Natural killer cell (primary cell): Measurements from ENCODE around the gene ITGA4. TPM values are rescaled to one million over a fixed set of nuclear protein-coding genes. Genes with fewer than 3 reads are reported as not detected.

Source experiments
- ATAC-seq, 3 donors: fragments of 150-1000 bp in 2 of 3; fragments of 200-7000 bp in 1 of 3; cut with Tn5 transposase; 1 replicate in 1 of 3; 2 replicates in 2 of 3; pipeline ENCODE4 v1.10.0; 2021; ENCODE audit warnings: mild to moderate bottlenecking in 2 of 3, moderate library complexity in 2 of 3
- DNase-seq, 2 donors: peaks; one replicate each; pipeline versions ENCODE4 v3.0.0 to v3.0.0-alpha.2; 2013 to 2021; ENCODE audit warnings: mixed read lengths in 1 of 2
- H3K27ac ChIP-seq: one replicate; pipeline ENCODE4 v1.5.1; 2013; ENCODE audit warnings: mild to moderate bottlenecking, low read length
- H3K27me3 ChIP-seq: one replicate; pipeline ENCODE4 v1.6.1; 2013; ENCODE audit warnings: low read length; ENCODE audit not compliant: control insufficient read depth, insufficient read depth
- H3K36me3 ChIP-seq: one replicate; pipeline ENCODE4 v1.6.1; 2013; ENCODE audit warnings: low read length; ENCODE audit not compliant: control insufficient read depth, insufficient read depth
- H3K4me1 ChIP-seq: one replicate; pipeline ENCODE4 v1.6.1; 2013; ENCODE audit warnings: low read length; ENCODE audit not compliant: control insufficient read depth, insufficient read depth
- H3K4me3 ChIP-seq: one replicate; pipeline ENCODE4 v1.5.1; 2013; ENCODE audit warnings: low read length
- H3K9me3 ChIP-seq: one replicate; pipeline ENCODE4 v1.6.1; 2013; ENCODE audit warnings: low read length; ENCODE audit not compliant: control insufficient read depth, insufficient read depth
- H3K27ac Mint-ChIP-seq, 2 donors: one replicate each; pipeline ENCODE4 v1.8.0; 2022; ENCODE audit warnings: mild to moderate bottlenecking in 2 of 2, mixed read lengths in 2 of 2, moderate library complexity in 1 of 2
- H3K27me3 Mint-ChIP-seq, 2 donors: one replicate each; pipeline ENCODE4 v1.8.0; 2022; ENCODE audit warnings: low read depth in 2 of 2, mixed read lengths in 2 of 2
- H3K36me3 Mint-ChIP-seq: one replicate; pipeline ENCODE4 v1.8.0; 2022; ENCODE audit warnings: mixed read lengths
- H3K4me1 Mint-ChIP-seq, 2 donors: one replicate each; pipeline ENCODE4 v1.8.0; 2022; ENCODE audit warnings: mixed read lengths in 2 of 2
- H3K4me3 Mint-ChIP-seq: one replicate; pipeline ENCODE4 v1.8.0; 2022; ENCODE audit warnings: mild to moderate bottlenecking, moderate library complexity, mixed read lengths
- H3K9me3 Mint-ChIP-seq, 2 donors: one replicate each; pipeline ENCODE4 v1.8.0; 2022; ENCODE audit warnings: mixed read lengths in 2 of 2
- WGBS: methylation state at CpG from one replicate; pipeline ENCODE4 v1.1.7; 2013; ENCODE audit warnings: missing lambda C conversion rate; ENCODE audit not compliant: insufficient coverage; 5-methylcytosine and 5-hydroxymethylcytosine counted together
- intact Hi-C: fragments of 100-400 bp; cut with micrococcal nuclease; formaldehyde crosslinking; loops from one replicate; pipeline ENCODE4 v1.14.2; 2022
- total RNA-seq, 4 donors: library from RNA; stranded (reverse); fragments of 120-200 nt in 1 of 4; gene quantifications; one replicate each; pipeline versions ENCODE4 v1.2.3 to v1.2.4, GENCODE V29; 2013 to 2022
- TF ChIP-seq, protein P1 (sequence below): fragments of 200-600 bp; IDR thresholded peaks from one replicate; pipeline ENCODE4 v1.8.0; 2022; ENCODE audit warnings: antibody characterized with exemption

ITGA4 gene
- total RNA-seq, 3 donors from 2014 or later (not counting 1 experiment from before 2014, with no cell fraction given): 178 to 235 (median 189) TPM

DNA sequence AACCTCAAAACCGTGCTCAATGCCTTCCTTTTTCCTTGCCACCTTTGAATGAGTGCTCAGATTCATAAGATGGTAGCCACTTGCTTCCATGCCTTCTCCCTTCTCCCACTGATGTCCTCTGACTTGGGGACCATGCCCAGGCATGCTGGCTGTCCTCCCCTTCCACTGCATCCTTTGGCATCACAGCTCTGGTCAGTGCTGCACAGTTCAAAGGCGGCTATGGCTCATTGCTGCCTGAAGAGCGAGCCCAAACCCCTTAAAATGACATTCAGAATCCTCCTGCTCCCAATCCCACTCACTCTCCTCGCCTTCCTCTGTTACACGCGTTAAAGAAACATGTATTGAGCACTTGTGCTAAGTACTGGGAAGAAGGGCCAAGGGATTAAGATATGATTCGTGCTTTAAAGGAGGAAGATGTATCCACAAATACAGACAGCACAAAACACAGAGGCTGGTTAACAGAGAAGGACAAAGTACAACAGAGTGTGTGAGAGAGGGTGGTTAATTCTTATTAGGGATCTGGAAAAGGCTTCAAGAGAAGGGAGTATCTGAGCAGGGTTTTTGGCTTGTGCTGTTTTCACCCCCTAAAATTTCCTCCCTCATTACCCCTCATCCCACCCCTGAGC is 118.0 kb downstream of the ITGA4 start:
- Mint-ChIP-seq H3K4me1 (no peaks in the 10 kb centered on the region), H3K27me3 (peaks cover 4 to 20% of the 10 kb centered on the region in 2 donors), H3K27ac (no peak overlapping the region), H3K9me3 (no peaks in the 10 kb centered on the region), H3K4me3 (no peak overlapping the region), H3K36me3 (no peaks in the 10 kb centered on the region)
- DNase-seq: no peak
- 87% methylated on average over 6 of the region's 7 CpGs for WGBS
- TF ChIP-seq, protein P1, sequence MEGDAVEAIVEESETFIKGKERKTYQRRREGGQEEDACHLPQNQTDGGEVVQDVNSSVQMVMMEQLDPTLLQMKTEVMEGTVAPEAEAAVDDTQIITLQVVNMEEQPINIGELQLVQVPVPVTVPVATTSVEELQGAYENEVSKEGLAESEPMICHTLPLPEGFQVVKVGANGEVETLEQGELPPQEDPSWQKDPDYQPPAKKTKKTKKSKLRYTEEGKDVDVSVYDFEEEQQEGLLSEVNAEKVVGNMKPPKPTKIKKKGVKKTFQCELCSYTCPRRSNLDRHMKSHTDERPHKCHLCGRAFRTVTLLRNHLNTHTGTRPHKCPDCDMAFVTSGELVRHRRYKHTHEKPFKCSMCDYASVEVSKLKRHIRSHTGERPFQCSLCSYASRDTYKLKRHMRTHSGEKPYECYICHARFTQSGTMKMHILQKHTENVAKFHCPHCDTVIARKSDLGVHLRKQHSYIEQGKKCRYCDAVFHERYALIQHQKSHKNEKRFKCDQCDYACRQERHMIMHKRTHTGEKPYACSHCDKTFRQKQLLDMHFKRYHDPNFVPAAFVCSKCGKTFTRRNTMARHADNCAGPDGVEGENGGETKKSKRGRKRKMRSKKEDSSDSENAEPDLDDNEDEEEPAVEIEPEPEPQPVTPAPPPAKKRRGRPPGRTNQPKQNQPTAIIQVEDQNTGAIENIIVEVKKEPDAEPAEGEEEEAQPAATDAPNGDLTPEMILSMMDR: no peak
- intact Hi-C loops: no loop called here
- no peaks in the 10 kb centered on the region for H3K36me3 ChIP-seq
- H3K9me3 ChIP-seq: no peaks in the 10 kb centered on the region
- no peak for ATAC-seq
- H3K4me1 ChIP-seq: no peaks in the 10 kb centered on the region
- H3K27me3 ChIP-seq: peaks cover 2% of the 10 kb centered on the region
- H3K27ac ChIP-seq: no peak overlapping the region
- H3K4me3 ChIP-seq: no peak overlapping the region

DNA sequence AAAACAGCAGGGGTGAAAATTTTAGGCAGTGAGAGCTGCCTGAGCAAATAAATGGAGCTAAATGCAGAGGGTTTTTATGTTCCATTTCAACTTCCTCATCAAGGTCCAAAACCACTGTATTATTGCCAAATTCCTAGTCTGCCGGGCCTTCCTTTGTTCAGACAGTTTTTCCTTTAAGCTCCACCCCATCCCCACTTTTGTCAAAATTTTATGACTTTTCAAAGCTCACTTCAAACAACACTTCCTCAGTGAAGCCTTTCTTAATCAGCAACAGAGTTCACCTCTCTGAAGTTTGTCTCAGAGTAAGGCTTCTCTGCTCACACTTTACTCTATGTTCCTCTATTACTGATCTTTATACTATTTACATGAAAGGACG is 118.5 kb downstream of the ITGA4 start:
- no peak overlapping the region for H3K27ac ChIP-seq
- no peaks in the 10 kb centered on the region for H3K4me1 ChIP-seq
- WGBS: 13% methylated on average over 1 of the region's 2 CpGs
- no peaks in the 10 kb centered on the region for H3K36me3 ChIP-seq
- ATAC-seq (no peak), DNase-seq (no peak)
- Mint-ChIP-seq H3K27me3 (peaks cover 4 to 20% of the 10 kb centered on the region in 2 donors), H3K4me1 (no peaks in the 10 kb centered on the region), H3K4me3 (no peak overlapping the region), H3K9me3 (no peaks in the 10 kb centered on the region), H3K36me3 (no peaks in the 10 kb centered on the region), H3K27ac (no peak overlapping the region)
- H3K4me3 ChIP-seq: no peak overlapping the region
- no peaks in the 10 kb centered on the region for H3K9me3 ChIP-seq
- H3K27me3 ChIP-seq: peaks cover 2% of the 10 kb centered on the region
- TF ChIP-seq, protein P1: no peak
- intact Hi-C loops: no loop called here

DNA sequence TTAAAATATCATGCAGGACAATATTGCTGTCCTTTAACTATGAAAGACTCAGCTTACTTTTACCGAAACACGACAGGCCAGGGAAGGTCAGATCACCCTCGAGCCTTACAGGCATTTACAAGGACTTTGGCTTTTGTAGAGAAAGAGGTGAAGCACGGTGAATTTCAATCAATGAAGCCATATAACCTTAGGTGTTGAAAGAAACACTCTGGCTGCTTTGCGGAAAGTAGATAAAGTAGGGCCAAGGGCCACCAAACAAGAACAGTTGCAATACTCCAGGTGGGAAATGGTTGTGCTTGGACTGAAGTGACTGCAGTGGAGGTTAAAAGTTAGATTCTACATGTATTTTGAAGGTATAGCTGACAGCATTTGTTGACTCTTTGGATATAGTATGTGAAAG is 119.2 kb downstream of the ITGA4 start:
- TF ChIP-seq, protein P1: no peak
- no peaks in the 10 kb centered on the region for H3K36me3 ChIP-seq
- Mint-ChIP-seq H3K4me3 (no peak overlapping the region), H3K4me1 (no peaks in the 10 kb centered on the region), H3K36me3 (no peaks in the 10 kb centered on the region), H3K9me3 (no peaks in the 10 kb centered on the region), H3K27me3 (peaks cover 4 to 20% of the 10 kb centered on the region in 2 donors), H3K27ac (no peak overlapping the region)
- intact Hi-C loops: no loop called here
- no peak overlapping the region for H3K4me3 ChIP-seq
- no peak overlapping the region for H3K27ac ChIP-seq
- H3K4me1 ChIP-seq: no peaks in the 10 kb centered on the region
- ATAC-seq (no peak), DNase-seq (no peak)
- H3K27me3 ChIP-seq: peaks cover 6% of the 10 kb centered on the region
- no peaks in the 10 kb centered on the region for H3K9me3 ChIP-seq
- WGBS: 82% methylated on average over 5 of the region's 5 CpGs

DNA sequence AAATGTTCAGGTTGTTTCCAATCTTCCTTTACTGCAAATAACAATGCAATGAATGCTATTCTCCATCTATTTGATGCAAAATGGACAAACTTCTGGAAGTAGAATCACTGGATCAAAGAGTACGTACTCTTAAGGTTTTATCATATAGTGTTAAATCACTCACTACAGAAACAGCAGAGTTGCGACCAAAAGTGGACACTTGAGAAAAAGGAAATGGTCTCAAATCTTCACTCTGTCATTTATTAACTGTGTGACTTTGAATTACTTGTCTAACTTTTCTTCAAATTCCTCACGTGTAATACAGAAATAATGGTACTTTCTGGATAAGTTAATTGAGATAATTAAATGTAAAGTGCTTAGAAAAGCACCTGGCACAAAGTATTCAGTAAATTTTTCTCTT is 121.6 kb downstream of the ITGA4 start:
- peaks cover 6% of the 10 kb centered on the region in 2 donors for H3K27me3 Mint-ChIP-seq
- no peak overlapping the region for H3K27ac Mint-ChIP-seq
- Histone ChIP-seq H3K4me1 (no peaks in the 10 kb centered on the region), H3K27me3 (peaks cover 8% of the 10 kb centered on the region), H3K4me3 (no peak overlapping the region), H3K27ac (no peak overlapping the region), H3K9me3 (no peaks in the 10 kb centered on the region), H3K36me3 (no peaks in the 10 kb centered on the region)
- no peaks in the 10 kb centered on the region for H3K4me1 Mint-ChIP-seq
- no CpG with 5 or more reads among the region's 3 CpGs for WGBS
- intact Hi-C loops: no loop called here
- TF ChIP-seq, protein P1: no peak
- no peak for ATAC-seq
- H3K4me3 Mint-ChIP-seq: no peak overlapping the region
- H3K9me3 Mint-ChIP-seq: no peaks in the 10 kb centered on the region
- no peak for DNase-seq
- no peaks in the 10 kb centered on the region for H3K36me3 Mint-ChIP-seq
